Measurements from ENCODE around the gene ANK2. TPM values are rescaled to one million over a fixed set of nuclear protein-coding genes. Genes with fewer than 3 reads are reported as not detected.

The ANK2 gene
- total RNA-seq, 4 donors from 2014 or later = 13.7 to 47.4 (median 30.5) TPM

- no peak overlapping the region for H3K27ac ChIP-seq
- in situ Hi-C loops (cut with MboI; ENCODE audit: low pct_ligation_motif_present in 1 of 4, low pct_unique_long_range_greater_than_20kb in 1 of 4, low sequenced_read_pairs in 3 of 4) = no loop called here
- no peak for DNase-seq
These were observed 92.5 kb downstream of the ANK2 start for GRCh38 chr4:113141901-113142346.

GRCh38 chr4:113142351-113142750 is 92.9 kb downstream of the ANK2 start:
- in situ Hi-C loops (cut with MboI; ENCODE audit: low pct_ligation_motif_present in 1 of 4, low pct_unique_long_range_greater_than_20kb in 1 of 4, low sequenced_read_pairs in 3 of 4) (no loop called here), intact Hi-C loops (cut with DNase I; ENCODE audit: low total_unique reads) (no loop called here)
- Histone ChIP-seq H3K4me3 (no peak overlapping the region), H3K4me1 (peaks cover 0 to 11% (median 4%) of the 10 kb centered on the region in 4 donors), H3K9me3 (no peaks in the 10 kb centered on the region), H3K36me3 (no peaks in the 10 kb centered on the region), H3K27me3 (no peaks in the 10 kb centered on the region), H3K27ac (no peak overlapping the region)
- DNase-seq = no peak
- TF ChIP-seq POLR2A (IDR thresholded peaks at IDR 0.05) (no peak), EP300 (IDR thresholded peaks at IDR 0.05; ENCODE audit: low read depth) (no peak), POLR2AphosphoS5 (IDR thresholded peaks at IDR 0.05) (no peak), CTCF (IDR thresholded peaks at IDR 0.05) (no peak)
- 64 to 86% methylated on average over 1 to 3 of the region's 3 CpGs for WGBS, 2 donors (ENCODE audit: low coverage in 1 of 2)

More at GRCh38 chr4:113141901-113142346, 92.5 kb downstream of the ANK2 start:
- 33 to 40% methylated on average over 3 of the region's 3 CpGs for WGBS, 2 donors (ENCODE audit: low coverage in 1 of 2)
- H3K27me3 ChIP-seq = no peaks in the 10 kb centered on the region
- intact Hi-C loops (cut with DNase I; ENCODE audit: low total_unique reads) = no loop called here
- H3K9me3 ChIP-seq = no peaks in the 10 kb centered on the region
- no peak for TF ChIP-seq POLR2A (IDR thresholded peaks at IDR 0.05)
- no peak for TF ChIP-seq EP300 (IDR thresholded peaks at IDR 0.05; ENCODE audit: low read depth)
- TF ChIP-seq CTCF (IDR thresholded peaks at IDR 0.05) = no peak
- no peak for TF ChIP-seq POLR2AphosphoS5 (IDR thresholded peaks at IDR 0.05)
- H3K4me3 ChIP-seq = no peak overlapping the region
- no peaks in the 10 kb centered on the region for H3K36me3 ChIP-seq
- peaks cover 0 to 8% (median 4%) of the 10 kb centered on the region in 4 donors for H3K4me1 ChIP-seq

GRCh38 chr4:113144091-113144490 is 94.6 kb downstream of the ANK2 start:
- H3K9me3 ChIP-seq = no peaks in the 10 kb centered on the region
- no peaks in the 10 kb centered on the region for H3K36me3 ChIP-seq
- H3K27me3 ChIP-seq = no peaks in the 10 kb centered on the region
- intact Hi-C loops (cut with DNase I; ENCODE audit: low total_unique reads) (no loop called here), in situ Hi-C loops (cut with MboI; ENCODE audit: low pct_ligation_motif_present in 1 of 4, low pct_unique_long_range_greater_than_20kb in 1 of 4, low sequenced_read_pairs in 3 of 4) (no loop called here)
- no peak overlapping the region for H3K27ac ChIP-seq
- H3K4me3 ChIP-seq = no peak overlapping the region
- no peak for DNase-seq
- H3K4me1 ChIP-seq = peaks cover 0 to 15% (median 4%) of the 10 kb centered on the region in 4 donors
- no peak for TF ChIP-seq POLR2AphosphoS5 (IDR thresholded peaks at IDR 0.05)
- TF ChIP-seq EP300 (IDR thresholded peaks at IDR 0.05; ENCODE audit: low read depth) = no peak
- TF ChIP-seq CTCF (IDR thresholded peaks at IDR 0.05) = no peak
- no peak for TF ChIP-seq POLR2A (IDR thresholded peaks at IDR 0.05)
- WGBS, 2 donors (ENCODE audit: low coverage in 1 of 2) = 60% methylated on average over 2 of the region's 2 CpGs

- WGBS, 2 donors (ENCODE audit: low coverage in 1 of 2) = 83 to 100% methylated on average over 1 of the region's 1 CpG
- intact Hi-C loops (cut with DNase I; ENCODE audit: low total_unique reads) = no loop called here
- no peaks in the 10 kb centered on the region for H3K27me3 ChIP-seq
- H3K4me1 ChIP-seq = peaks cover 0 to 15% (median 4%) of the 10 kb centered on the region in 4 donors
- TF ChIP-seq POLR2AphosphoS5 (IDR thresholded peaks at IDR 0.05) = no peak
- TF ChIP-seq POLR2A (IDR thresholded peaks at IDR 0.05) = no peak
- no peak for TF ChIP-seq EP300 (IDR thresholded peaks at IDR 0.05; ENCODE audit: low read depth)
- no peak for TF ChIP-seq CTCF (IDR thresholded peaks at IDR 0.05)
- no peaks in the 10 kb centered on the region for H3K36me3 ChIP-seq
- DNase-seq = no peak
- in situ Hi-C loops (cut with MboI; ENCODE audit: low pct_ligation_motif_present in 1 of 4, low pct_unique_long_range_greater_than_20kb in 1 of 4, low sequenced_read_pairs in 3 of 4) = no loop called here
- no peaks in the 10 kb centered on the region for H3K9me3 ChIP-seq
- no peak overlapping the region for H3K27ac ChIP-seq
- no peak overlapping the region for H3K4me3 ChIP-seq
These were observed 95.7 kb downstream of the ANK2 start for GRCh38 chr4:113145147-113145518.
